GM19463 (cell line): ENCODE measurements around the gene FRAT2.
A peak's percentile ranks its signal among the peaks of the same experiment; 100 is the strongest.

ENCODE experiments used
- ATAC-seq: cut with Tn5 transposase; IDR thresholded peaks from one replicate; pipeline ENCODE4 v1.9.1; 2021; ENCODE audit warnings: mild to moderate bottlenecking, moderate library complexity; ENCODE audit not compliant: unreplicated experiment

The FRAT2 gene

DNA sequence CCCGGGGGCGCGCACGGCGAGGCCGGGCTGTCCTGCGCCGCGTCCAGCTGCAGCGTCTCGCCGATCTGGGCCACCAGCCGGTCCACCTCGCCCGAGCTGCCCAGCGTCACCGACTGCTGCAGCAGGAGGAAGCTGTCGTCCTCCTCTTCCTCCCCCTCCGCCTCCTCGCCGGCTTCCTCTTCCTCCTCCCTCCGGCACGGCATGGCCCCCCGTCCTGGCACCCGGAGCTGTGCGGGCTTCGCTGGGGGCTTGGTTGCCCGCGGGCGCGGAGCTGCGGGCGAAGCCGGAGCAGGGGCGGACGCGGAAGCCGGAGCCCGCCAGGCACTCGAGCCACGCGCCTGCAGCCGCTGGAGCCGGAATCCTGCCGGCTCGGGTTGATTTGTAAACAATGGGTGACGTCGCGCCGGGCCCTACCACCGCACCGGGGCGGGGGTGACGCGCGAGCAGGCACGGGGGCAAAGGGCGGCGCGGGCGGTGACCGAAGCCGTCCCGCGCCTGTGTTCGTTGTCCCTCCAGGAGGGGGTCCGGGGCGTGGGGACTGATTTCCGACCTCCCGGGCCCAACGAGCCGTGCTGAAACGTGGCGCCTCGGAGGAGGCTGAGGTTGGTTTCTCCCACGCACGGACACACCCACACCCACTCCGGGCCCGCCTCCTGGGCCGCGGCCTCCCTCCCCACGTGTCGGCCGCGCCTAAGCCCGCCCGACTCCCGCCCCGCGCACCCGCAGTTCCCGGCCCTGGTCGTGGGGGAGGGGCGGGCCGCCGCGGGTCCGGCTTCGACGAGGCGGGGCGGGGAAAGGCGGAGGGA lies at the start of gene FRAT2:
FRAT2 (minus strand) TSS at position 360 of the 806 bp plus-strand sequence; CDS start at position 203, 157 bp downstream.
- ATAC-seq = peak; percentile 91

DNA sequence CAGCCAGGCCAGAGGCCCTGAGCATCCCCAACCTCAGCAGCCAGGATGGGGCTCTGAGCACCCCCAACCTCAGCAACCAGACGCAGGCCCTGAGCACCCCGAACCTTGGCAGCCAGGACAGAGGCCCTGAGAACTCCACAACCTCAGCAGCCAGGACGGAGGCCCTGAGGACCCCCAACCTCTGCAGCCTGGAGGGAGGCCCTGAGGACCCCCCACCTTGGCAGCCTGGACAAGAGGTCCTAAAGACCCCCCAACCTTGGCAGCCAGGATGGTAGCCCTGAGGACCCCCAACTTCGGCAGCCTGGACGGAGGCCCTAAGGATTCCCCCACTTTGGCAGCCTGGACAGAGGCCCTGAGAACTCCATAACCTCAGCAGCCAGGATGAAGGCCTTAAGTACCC lies 49.6 kb upstream of the FRAT2 start:
- ATAC-seq = no peak

DNA sequence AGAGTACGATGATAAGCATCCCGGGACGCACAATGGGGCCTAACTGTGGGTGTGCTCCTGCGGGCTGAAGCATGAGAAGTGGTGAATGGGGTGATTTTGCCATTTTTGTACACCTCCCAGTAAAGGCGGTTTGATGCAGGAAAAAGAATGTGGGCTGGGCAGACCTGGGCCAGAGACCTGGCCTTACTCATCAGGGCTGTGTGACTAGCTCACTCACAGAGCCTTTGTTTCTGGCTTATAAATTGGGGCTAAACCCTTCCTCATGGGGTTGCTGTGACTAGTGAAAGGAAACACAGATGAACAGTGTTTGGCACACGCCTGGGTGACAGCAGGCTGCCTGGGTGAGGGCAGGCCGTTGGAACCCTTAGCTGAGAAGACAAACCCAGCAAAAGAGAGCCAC lies 48.6 kb upstream of the FRAT2 start:
- no peak for ATAC-seq

GRCh38 chr10:97381626-97382025 lies 47.1 kb upstream of the FRAT2 start:
- ATAC-seq = no peak

DNA sequence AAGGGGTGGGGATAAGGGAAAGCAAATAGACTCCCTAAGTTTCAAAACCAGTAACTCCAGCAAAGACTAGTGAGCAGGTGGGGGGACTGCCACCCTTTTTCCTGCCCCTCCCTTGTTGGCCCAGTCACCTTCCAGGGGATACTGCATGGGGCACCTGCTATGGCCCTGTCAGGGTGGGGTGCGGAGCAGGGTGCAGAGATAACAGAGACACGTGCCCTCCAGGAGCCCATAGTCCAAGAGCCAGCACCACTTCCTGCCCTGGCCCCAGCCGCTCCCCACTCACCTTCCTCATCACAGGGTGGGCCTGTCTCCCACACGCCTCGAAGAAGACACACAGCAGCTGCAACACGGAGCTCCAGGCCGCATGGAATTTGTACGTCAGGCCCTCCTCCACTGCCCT lies 46.0 kb upstream of the FRAT2 start:
- ATAC-seq = no peak

GRCh38 chr10:97378933-97379921 lies 44.7 kb upstream of the FRAT2 start:
- ATAC-seq = no peak

- ATAC-seq = no peak
Measured at GRCh38 chr10:97376413-97376812, 41.9 kb upstream of the FRAT2 start.

- ATAC-seq = no peak
Measured at GRCh38 chr10:97373456-97373855, 38.9 kb upstream of the FRAT2 start.

DNA sequence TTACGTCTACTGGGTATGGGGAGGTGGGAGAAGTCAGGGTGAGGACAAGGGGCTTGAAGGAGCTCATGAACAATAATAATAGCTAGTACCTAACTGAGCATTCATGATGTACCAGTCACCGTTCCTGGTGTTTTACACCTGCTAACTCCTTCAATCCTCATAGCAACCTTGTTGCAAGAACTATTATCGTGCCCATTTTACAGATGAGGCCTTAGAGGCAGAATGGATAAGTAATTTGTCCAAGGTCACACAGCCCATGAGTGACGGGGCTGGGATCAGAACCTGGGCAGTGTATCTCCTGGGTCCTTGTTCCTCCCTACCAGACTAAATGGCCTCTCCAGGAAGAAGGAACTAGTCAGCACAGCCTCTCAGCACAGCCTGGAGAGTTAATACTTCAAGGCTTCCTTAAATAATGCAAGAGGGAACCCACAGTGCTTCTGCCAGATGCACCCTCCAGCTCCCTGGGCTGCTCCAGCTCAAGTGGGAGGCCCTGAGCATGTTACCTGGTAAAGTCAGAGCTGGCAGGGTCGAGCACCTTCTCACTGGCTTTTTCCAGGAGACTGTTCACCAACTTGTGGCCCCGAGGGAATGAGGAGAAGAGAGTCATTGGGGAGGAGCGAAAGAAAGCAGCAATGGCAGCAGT lies 37.8 kb upstream of the FRAT2 start:
- ATAC-seq = no peak

DNA sequence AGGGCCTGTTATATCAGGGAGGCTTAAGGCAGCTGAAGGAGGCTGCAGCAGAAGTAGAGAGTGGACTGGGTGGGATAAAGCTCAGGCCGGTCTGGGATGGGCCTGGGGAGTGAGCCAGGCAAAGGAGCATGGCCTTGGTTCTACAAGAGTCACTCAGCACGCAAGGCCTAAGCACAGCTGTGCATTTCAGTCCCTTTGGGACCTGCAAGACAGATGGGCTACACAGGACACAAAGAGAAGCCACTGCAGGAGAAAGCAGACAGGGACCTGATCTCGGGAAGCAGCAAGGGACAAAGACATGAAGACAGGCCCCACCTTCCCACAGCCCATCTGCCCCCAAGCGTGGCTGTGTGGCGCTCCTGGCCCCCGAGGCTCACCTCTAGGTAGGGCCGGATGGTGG lies 37.2 kb upstream of the FRAT2 start:
- ATAC-seq = no peak

DNA sequence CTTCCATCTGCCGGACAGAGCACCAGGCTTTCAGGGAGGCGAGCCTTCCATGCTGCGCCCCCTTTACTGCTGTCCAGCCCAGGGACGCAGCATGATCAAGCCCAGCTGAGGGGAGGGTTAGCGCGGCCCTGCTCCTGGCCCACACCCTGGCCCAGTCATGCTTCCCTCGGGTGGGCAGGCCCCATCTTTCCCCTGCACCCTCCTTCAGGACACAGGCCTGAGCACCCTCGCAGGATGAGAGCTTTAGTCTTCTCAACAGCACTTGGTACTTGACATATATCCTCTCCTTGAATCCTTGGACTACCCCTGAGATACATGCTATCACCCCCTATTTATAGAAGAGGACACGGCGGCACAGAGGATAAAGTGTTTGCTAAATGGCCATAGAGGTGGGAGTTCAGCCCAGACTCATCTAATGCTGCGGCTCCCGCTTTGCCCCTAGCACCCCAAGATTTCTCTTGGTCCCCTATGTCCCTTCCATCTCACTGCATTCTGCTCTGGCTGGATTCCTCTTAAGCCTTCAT lies 32.7 kb upstream of the FRAT2 start:
- no peak for ATAC-seq

- ATAC-seq = no peak
Measured at GRCh38 chr10:97366572-97366971, 32.0 kb upstream of the FRAT2 start.

DNA sequence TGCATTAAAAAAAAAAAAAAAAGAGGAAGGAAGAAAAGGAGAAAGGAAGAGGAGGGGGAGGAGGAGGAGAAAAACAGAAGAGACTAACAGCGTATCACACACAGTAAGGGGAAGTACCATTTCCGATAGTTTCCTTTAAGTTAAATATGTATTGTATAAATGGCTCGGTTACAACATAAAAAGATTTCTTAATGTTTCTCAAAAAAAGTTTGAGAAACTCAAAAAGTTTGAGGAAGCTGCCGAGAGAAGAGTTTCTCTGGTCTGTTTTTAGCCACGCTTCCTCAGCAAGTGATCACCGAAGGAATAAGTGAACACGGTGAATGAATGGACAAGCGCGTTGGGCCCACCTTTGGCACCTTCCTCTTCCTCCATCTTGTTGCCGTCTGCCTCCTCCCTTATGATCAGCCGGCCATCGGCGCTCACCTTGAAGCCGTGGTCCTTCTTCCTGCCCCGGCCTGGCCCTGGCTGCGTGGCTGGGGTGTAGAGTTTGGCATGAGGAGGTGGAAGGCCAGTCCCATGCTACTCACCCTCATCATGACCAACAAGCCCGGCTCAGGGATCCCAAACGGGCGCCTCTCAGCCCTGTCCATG lies 31.3 kb upstream of the FRAT2 start:
- no peak for ATAC-seq

DNA sequence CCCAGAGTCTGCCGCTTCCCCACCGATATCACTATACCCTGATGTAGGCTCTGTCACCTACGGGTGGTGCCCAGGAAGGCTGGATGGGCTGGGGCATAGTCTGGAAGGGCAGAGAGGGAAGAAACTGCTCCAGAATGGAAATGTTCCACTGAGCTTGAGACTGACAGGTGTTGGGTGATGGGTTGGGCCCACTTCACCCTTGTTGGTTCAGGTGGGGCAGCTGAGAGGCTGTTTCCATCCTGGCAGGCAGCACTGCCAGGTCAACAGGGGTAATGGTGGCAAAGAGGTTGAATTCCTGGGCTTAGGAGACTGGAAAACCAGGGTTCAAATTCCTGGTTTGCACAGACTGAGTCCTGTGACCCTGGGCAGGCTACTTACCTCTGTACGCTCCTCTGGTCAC lies 28.5 kb upstream of the FRAT2 start:
- no peak for ATAC-seq

- ATAC-seq = no peak
Measured at GRCh38 chr10:97362310-97363033, 27.9 kb upstream of the FRAT2 start.

DNA sequence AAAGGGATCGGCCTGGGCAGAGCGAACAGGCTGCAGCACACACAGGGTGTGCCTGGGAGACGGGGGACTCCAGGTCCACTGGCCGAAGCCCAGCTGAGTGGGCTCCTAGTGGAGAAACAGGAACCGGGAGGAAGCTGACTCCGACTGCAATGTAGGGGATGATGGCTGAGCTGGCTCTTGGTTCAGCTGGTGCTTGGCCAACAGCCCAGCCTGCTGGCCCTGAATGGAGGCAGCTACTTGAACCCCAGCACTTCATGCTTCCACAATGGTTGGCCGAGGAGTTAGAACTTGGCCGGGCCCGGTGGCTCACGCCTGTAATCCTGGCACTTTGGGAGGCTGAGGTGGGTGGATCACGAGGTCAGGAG lies 27.0 kb upstream of the FRAT2 start:
- no peak for ATAC-seq

DNA sequence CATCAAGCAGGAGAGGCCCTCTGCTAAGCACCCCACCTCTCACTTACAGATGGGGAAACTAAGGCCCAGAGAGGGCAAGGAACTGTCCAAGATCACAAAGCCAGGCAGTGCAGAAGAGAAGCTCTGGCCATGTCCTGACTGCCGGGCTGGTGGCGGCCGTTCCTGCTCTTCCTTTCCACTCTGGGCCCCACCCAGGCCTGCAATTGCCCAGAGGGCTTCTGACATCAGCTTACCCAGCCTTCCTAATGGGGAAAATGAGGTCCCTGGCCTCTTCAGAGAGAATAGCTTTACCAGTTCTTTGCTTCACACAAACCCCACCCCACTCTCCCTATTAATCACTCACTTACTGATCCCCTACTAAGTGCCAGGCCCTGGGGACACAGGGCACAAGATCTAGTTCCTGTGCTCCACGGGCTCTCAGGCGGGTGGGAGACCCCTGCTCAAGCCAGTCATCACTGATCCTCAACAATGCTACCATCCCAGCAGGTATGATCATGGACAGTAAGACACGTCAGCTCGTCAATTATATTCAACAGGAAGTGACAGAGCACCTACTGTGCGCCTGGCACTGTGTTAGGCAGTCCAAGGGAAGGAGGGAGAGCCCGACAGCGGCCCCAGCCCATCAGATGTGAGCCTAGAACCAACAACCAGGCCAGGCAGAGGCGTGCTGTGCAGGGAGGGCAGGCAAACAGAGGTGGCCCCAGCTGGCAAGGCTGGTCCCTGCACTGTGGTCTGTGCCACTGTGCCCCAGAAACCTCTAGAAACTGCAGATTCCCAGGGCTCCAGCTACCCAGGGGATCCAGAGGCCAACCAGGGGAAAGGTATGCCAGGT lies 26.4 kb upstream of the FRAT2 start:
- ATAC-seq = no peak

DNA sequence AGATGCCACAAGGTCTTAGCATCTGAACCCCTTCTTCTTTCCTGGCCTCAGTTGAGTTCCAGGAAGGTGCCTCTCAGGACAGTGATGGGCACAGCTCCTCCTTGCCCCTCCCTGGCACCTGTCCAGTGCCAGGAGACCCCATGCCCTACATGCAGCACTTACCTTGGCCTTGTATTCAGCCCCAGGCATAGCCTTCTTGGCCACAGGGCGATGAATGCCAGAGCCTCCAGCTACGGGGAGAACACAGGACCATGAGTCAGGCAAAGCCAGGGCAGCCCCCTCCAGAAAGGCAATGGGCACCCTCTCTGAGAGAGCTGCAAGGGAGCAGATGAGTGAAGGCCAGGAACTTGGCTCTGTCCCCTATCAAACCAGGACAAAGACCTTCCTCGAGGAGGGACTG lies 24.3 kb upstream of the FRAT2 start:
- ATAC-seq = no peak

- no peak for ATAC-seq
Measured at GRCh38 chr10:97358349-97358748, 23.8 kb upstream of the FRAT2 start.
